Hepatocyte (in vitro differentiated cells): Measurements from ENCODE around the gene MLX.

Experiments used
- CTCF ChIP-seq: fragments of 200-600 bp; sonication (generic); IDR thresholded peaks from 2 replicates; pipeline ENCODE4 v1.5.1; 2016; ENCODE audit warnings: antibody characterized with exemption, mild to moderate bottlenecking; ENCODE audit not compliant: poor library complexity
- EZH2phosphoT487 ChIP-seq: fragments of 200-600 bp; sonication (generic); IDR thresholded peaks from one replicate; pipeline ENCODE4 v1.6.1; 2018; ENCODE audit warnings: antibody characterized with exemption, mild to moderate bottlenecking, low read depth, moderate library complexity; ENCODE audit not compliant: unreplicated experiment, severe bottlenecking

GRCh38 chr17:42577140-42577531 is 10.2 kb downstream of the MLX start:
- TF ChIP-seq CTCF (no peak), EZH2phosphoT487 (no peak)
